Natural killer cell treated with Interleukin-12 subunit alpha and Interleukin-12 subunit beta and Interleukin-15 and Interleukin-18, amount 100 ng/mL, for 72 hours (primary cell): Measurements from ENCODE around the gene OR51I1. TPM values are rescaled to one million over a fixed set of nuclear protein-coding genes. Genes with fewer than 3 reads are reported as not detected.

Experiments used
- ATAC-seq, 2 donors: fragments of 150-1000 bp; cut with Tn5 transposase in 1 of 2; sonication (Bioruptor Pico), chemical (Tn5 transposase) in 1 of 2; 2 replicates each; pipeline ENCODE4 v1.10.0; 2021
- DNase-seq: peaks from one replicate; pipeline ENCODE4 v3.0.0; 2022; ENCODE audit warnings: low spot score
- H3K27ac Mint-ChIP-seq, 2 donors: 1 replicate in 1 of 2; 2 replicates in 1 of 2; pipeline ENCODE4 v1.8.0; 2022; ENCODE audit warnings: mixed read lengths in 2 of 2, mild to moderate bottlenecking in 1 of 2, moderate library complexity in 1 of 2
- H3K27me3 Mint-ChIP-seq, 2 donors: 1 replicate in 1 of 2; 2 replicates in 1 of 2; pipeline ENCODE4 v1.8.0; 2022; ENCODE audit warnings: mixed read lengths in 2 of 2
- H3K36me3 Mint-ChIP-seq: one replicate; pipeline ENCODE4 v1.8.0; 2022; ENCODE audit warnings: mixed read lengths
- H3K4me1 Mint-ChIP-seq, 2 donors: 1 replicate in 1 of 2; 2 replicates in 1 of 2; pipeline ENCODE4 v1.8.0; 2022; ENCODE audit warnings: low read depth in 2 of 2, mixed read lengths in 2 of 2, mild to moderate bottlenecking in 1 of 2
- H3K4me3 Mint-ChIP-seq: one replicate; pipeline ENCODE4 v1.8.0; 2022; ENCODE audit warnings: mixed read lengths
- H3K9me3 Mint-ChIP-seq: 2 replicates; pipeline ENCODE4 v1.8.0; 2022; ENCODE audit warnings: mixed read lengths
- total RNA-seq, 2 donors: library from RNA; stranded (reverse); gene quantifications; one replicate each; pipeline ENCODE4 v1.2.3, GENCODE V29; 2022

Gene OR51I1, protein sequence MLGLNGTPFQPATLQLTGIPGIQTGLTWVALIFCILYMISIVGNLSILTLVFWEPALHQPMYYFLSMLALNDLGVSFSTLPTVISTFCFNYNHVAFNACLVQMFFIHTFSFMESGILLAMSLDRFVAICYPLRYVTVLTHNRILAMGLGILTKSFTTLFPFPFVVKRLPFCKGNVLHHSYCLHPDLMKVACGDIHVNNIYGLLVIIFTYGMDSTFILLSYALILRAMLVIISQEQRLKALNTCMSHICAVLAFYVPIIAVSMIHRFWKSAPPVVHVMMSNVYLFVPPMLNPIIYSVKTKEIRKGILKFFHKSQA
- total RNA-seq: not detected

DNA sequence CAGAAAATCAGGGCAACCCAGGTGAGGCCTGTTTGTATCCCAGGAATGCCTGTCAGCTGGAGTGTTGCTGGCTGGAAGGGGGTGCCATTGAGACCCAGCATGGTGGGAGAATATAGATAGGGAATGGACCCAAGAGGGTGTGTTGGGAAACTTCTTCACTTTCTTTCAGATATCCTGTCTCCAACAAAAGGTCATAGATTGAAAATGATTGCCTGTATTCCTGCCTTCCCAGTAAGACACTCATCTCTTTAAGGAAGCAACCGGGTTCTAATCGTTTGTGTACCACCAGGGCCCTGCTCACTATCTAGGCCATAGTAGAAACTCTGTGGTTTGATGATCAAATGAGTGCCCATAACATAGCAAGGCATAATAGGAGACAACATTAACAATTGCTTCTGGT, at the start of gene OR51I1:
Gene OR51I1, minus strand, starts transcription at position 101 of the 400 bp plus-strand sequence. Its CDS starts 0 bp downstream, at position 101.
- Mint-ChIP-seq H3K36me3 (no peaks in the 10 kb centered on the region), H3K4me1 (no peaks in the 10 kb centered on the region), H3K9me3 (peaks cover 7% of the 10 kb centered on the region), H3K27ac (no peak within 1 kb of the TSS), H3K27me3 (peaks cover 15 to 40% of the 10 kb centered on the region in 2 donors), H3K4me3 (no peak within 1 kb of the TSS)
- ATAC-seq: no peak
- DNase-seq: no peak

DNA sequence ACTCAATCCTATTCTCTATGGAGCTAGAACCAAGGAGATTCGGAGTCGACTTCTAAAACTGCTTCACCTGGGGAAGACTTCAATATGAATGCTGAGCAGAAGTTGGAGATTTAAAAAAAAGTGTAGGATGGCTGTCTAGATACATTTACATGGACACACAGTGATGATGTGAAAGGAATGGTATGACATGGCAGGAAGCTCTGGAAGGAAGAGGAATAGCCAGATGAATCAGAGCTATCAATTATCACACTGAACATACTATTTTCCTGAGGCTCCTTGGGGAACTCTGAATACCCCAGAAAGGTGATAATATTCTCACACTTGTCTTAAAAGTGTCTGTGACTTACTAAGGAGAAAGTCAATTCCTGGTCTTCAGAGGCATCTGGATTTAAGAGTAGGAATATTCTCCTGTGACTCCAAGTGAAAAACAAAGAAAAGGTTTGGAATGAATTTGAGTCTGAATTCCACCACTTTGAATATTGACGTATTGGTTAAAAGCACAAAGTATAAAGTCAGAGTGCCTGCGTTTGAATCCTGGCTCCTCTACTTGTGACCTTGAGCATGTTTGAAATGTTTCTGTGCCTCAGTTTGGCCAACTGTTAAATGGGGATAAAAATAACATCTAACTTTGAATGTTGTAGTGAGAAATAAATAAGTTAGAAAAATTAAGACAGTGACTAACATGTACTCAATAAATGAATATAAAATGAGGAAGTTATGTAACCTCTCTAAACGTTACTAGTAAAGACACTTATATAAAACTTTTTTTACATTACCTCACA, 48.5 kb upstream of the OR51I1 start:
- Mint-ChIP-seq H3K27me3 (peaks cover 9 to 21% of the 10 kb centered on the region in 2 donors), H3K4me3 (no peak overlapping the region), H3K9me3 (no peaks in the 10 kb centered on the region), H3K36me3 (no peaks in the 10 kb centered on the region), H3K27ac (no peak overlapping the region), H3K4me1 (no peaks in the 10 kb centered on the region)
- no peak for ATAC-seq
- DNase-seq: no peak

DNA sequence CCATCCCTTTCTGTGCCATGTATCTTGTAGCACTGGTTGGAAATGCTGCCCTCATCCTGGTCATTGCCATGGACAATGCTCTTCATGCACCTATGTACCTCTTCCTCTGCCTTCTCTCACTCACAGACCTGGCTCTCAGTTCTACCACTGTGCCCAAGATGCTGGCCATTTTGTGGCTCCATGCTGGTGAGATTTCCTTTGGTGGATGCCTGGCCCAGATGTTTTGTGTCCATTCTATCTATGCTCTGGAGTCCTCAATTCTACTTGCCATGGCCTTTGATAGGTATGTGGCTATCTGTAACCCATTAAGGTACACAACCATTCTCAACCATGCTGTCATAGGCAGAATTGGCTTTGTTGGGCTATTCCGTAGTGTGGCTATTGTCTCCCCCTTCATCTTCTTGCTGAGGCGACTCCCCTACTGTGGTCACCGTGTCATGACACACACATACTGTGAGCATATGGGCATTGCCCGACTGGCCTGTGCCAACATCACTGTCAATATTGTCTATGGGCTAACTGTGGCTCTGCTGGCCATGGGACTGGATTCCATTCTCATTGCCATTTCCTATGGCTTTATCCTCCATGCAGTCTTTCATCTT, 47.6 kb upstream of the OR51I1 start:
- H3K4me1 Mint-ChIP-seq: no peaks in the 10 kb centered on the region
- no peak for DNase-seq
- peaks cover 7 to 25% of the 10 kb centered on the region in 2 donors for H3K27me3 Mint-ChIP-seq
- H3K4me3 Mint-ChIP-seq: no peak overlapping the region
- no peak overlapping the region for H3K27ac Mint-ChIP-seq
- H3K9me3 Mint-ChIP-seq: no peaks in the 10 kb centered on the region
- ATAC-seq: peak in 1 of 2 donors; percentile 54
- no peaks in the 10 kb centered on the region for H3K36me3 Mint-ChIP-seq

DNA sequence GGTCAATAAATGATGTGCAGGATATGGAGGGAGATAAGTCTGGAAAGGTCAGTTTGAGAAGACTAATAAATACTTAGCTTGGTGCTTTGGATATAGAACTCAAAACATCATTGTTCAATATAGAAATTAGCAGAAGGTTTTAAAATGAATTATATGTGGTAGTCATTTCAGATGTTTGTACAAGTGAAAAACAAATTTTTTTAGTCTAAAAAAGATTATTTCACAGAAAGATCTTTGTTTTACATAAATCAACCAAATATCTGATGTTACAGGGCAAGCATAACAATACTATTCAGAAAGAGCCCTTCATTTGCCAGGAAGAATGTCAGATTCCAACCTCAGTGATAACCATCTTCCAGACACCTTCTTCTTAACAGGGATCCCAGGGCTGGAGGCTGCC, 47.1 kb upstream of the OR51I1 start, which contains the start of gene OR52D1:
Gene OR52D1, plus strand, starts transcription at position 301 of the 400 bp plus-strand sequence. Its CDS starts 22 bp downstream, at position 323.
- Mint-ChIP-seq H3K4me3 (no peak within 1 kb of the TSS), H3K9me3 (no peaks in the 10 kb centered on the region), H3K27ac (no peak within 1 kb of the TSS), H3K36me3 (no peaks in the 10 kb centered on the region), H3K27me3 (peaks cover 7 to 29% of the 10 kb centered on the region in 2 donors), H3K4me1 (no peaks in the 10 kb centered on the region)
- no peak for DNase-seq
- ATAC-seq: no peak

DNA sequence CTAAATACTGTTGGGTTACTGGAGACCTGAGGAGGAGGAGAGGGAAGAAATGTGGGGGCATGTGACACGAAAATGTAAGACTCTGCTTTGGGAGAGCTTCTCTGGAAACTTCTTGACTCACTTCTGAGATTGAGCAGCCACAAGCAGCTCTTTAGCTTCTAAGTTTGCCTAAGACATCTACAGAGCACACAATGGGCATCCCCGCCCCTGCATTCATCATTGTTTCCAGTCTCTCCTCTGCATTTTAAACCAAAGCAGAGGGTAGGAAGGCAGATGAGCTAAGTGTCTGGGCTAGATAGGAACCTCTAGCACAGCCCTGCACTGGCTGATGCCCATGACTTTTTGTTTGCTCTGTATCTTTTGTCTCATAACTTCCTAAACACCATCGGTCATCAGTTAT, 45.1 kb upstream of the OR51I1 start:
- H3K27ac Mint-ChIP-seq: no peak overlapping the region
- no peaks in the 10 kb centered on the region for H3K9me3 Mint-ChIP-seq
- H3K36me3 Mint-ChIP-seq: no peaks in the 10 kb centered on the region
- H3K4me3 Mint-ChIP-seq: no peak overlapping the region
- no peaks in the 10 kb centered on the region for H3K4me1 Mint-ChIP-seq
- ATAC-seq (no peak), DNase-seq (no peak)
- peaks cover 7 to 21% of the 10 kb centered on the region in 2 donors for H3K27me3 Mint-ChIP-seq

DNA sequence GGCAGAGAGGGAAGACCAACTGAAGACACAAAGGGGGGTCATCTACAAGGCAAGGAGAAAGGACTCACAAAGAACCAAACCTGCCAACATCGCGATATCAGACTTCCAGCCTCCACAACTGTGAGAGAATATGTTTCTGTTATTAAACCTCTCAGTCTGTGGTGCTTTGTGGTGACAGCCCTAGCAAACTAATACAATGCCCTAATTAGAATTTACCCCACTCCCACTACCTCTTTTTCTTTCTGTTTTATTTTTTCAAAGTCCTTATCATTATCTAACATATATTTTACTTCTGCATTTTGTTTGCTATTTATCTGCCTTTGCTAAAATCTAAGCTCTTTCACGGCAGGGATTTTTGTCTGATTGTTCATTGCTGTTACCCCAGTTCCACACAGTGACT, 44.7 kb upstream of the OR51I1 start:
- Mint-ChIP-seq H3K36me3 (no peaks in the 10 kb centered on the region), H3K27me3 (peaks cover 3 to 16% of the 10 kb centered on the region in 2 donors), H3K27ac (no peak overlapping the region), H3K9me3 (no peaks in the 10 kb centered on the region), H3K4me1 (no peaks in the 10 kb centered on the region), H3K4me3 (no peak overlapping the region)
- no peak for ATAC-seq
- no peak for DNase-seq

DNA sequence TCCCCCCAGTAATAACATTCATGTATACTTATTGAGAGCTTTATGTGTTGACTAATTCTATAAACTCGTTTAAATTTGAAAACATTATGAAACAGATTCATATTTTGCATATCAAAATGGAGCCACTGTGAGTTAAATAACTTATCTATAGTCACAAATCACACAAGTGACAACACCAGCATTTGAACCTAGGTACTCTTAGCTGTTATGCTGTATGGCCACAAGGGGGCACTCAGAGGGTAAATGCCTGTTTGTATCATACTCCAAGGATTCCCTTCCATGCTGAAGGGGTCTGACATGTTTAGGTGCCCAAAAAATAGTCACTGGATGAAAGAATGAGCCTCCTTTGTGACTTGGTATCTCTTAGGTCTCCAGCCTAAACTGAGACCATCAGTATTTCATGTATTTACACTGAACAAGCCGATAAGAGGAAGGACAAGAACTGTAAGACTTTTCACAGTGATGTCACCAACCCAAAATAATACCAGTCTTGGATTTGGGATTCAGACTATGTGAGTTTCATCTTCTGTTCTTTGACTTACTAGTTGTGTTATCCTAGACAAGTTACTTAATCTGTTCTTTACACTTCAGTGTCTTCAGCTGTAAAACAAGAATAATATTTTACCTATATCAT, 35.0 kb upstream of the OR51I1 start:
- Mint-ChIP-seq H3K27me3 (peaks cover 16 to 20% of the 10 kb centered on the region in 2 donors), H3K9me3 (no peaks in the 10 kb centered on the region), H3K4me3 (no peak overlapping the region), H3K27ac (no peak overlapping the region), H3K4me1 (no peaks in the 10 kb centered on the region), H3K36me3 (no peaks in the 10 kb centered on the region)
- no peak for DNase-seq
- peak in 1 of 2 donors; percentile 59 for ATAC-seq

DNA sequence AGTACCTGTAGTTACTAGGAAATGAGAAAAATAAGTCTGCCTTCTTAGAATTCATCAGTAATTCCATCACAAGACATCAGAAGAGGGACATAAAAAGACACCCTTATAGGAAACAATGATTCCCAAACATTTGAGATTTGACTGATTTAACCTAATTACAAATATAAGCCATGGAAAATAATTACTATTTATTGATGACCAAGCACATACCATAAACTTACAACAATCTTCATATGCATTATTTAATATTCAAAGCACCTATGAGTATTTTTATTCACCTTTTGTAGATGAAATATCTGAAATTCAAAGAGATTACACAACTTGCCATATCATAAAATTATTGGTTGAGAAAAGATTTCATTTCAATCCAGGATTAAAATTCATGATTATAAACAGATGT, 32.6 kb upstream of the OR51I1 start:
- Mint-ChIP-seq H3K27ac (no peak overlapping the region), H3K4me3 (no peak overlapping the region), H3K9me3 (no peaks in the 10 kb centered on the region), H3K36me3 (no peaks in the 10 kb centered on the region), H3K27me3 (peaks cover 26 to 31% of the 10 kb centered on the region in 2 donors), H3K4me1 (peaks cover 0 to 1% of the 10 kb centered on the region in 2 donors)
- no peak for DNase-seq
- ATAC-seq: no peak

DNA sequence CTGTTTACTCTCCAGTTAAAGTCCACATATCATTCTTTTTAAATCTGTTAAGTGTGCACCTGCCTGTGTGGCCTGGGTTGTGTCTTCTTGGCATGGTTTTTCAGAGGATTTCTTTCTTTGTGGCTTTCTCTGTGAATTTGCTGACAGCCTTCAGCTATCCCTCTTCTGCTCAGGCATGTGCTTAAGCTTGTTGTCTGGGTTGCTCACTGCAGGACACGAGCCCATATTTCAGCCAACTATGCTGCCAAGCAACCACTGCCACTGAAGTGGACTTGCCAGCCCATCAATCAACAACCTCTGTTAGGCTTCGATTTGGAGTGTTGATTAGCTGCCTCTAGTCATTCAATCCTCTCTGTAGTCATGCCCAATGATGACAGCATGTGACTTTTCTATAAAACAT, 26.2 kb upstream of the OR51I1 start:
- Mint-ChIP-seq H3K27ac (no peak overlapping the region), H3K36me3 (no peaks in the 10 kb centered on the region), H3K4me3 (no peak overlapping the region), H3K27me3 (peaks cover 16 to 32% of the 10 kb centered on the region in 2 donors), H3K4me1 (peaks cover 0 to 4% of the 10 kb centered on the region in 2 donors), H3K9me3 (no peaks in the 10 kb centered on the region)
- ATAC-seq: no peak
- DNase-seq: no peak

DNA sequence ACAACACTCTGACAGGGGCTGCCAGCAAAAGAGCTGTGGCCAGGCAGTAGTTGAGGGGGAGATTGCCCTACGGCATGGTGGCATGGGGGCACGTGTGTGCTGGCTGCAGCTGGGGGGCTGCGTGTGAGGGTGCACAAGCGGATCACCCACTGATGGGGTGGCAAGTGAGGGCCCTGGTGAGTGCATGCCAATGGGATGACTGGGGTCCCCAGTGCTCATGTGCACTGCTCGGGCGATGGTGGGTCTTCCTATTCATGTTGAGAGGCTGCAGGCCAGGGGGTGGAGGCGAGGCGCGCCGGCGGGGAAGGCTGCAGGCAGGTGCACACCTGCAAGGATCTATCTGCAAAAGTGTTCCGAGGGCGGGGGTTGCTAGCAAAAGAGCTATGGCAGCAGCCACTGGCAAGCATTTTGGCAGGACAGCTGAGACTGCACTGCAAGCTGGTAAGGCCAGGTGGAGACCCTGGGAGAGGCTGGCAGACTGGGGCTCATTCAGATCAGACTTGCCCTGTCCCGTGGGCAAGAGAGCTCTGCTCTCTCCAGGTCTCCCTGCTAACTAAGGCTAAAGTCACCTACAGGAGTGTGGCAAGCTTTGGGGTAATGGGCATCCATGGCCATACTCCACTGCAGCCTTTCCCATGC, 19.8 kb upstream of the OR51I1 start:
- Mint-ChIP-seq H3K4me1 (no peaks in the 10 kb centered on the region), H3K4me3 (no peak overlapping the region), H3K9me3 (no peaks in the 10 kb centered on the region), H3K36me3 (no peaks in the 10 kb centered on the region), H3K27me3 (peaks cover 0 to 4% of the 10 kb centered on the region in 2 donors), H3K27ac (no peak overlapping the region)
- ATAC-seq: peak; percentile 17 to 28
- DNase-seq: no peak

DNA sequence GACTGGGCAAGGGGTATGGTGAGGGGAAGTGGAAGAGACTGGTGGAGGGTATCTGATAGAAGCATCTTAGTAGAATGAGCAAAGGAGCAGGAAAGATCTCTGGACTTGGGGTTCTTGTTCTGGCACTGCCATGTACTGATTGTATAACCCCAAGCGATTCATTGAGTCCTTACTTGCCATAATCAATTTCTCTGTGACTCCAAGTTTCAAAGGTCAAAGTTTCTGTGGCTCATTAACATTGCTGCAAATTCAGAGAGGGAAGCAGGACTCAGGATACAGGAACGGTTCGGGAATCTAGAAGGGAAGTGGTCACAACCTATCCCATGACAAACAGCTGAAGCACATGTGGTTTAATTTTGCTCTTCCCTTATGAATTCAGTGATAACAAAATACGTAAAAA, 8.1 kb upstream of the OR51I1 start:
- peaks cover 0 to 28% of the 10 kb centered on the region in 2 donors for H3K27me3 Mint-ChIP-seq

DNA sequence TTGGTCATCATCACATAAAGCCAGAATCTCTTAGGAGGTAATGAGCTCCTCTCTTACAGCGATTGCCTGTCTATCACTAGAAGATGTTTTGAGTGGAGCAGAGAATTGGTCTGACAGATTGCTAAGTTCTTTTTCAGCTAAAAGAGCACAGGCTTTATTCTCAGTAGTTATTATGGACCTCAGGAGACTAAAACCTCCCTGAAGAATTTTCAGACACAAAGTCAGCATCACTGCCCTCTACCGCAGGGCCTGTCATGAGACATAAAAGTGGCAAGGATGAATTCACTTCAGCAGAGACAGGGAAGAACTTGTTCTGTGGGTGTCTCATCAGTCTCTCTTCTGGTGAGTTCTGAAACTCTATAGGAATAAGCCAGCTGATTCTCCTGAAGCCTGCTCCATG, 7.7 kb upstream of the OR51I1 start, which contains the start of gene OR51I2:
Gene OR51I2, plus strand, starts transcription at position 301 of the 400 bp plus-strand sequence. CDS start 4,166 bp downstream, outside the sequence.
- ATAC-seq: no peak
- H3K36me3 Mint-ChIP-seq: no peaks in the 10 kb centered on the region
- DNase-seq: no peak
- H3K27me3 Mint-ChIP-seq: peaks cover 2 to 29% of the 10 kb centered on the region in 2 donors
- H3K4me1 Mint-ChIP-seq: no peaks in the 10 kb centered on the region
- H3K27ac Mint-ChIP-seq: no peak within 1 kb of the TSS
- H3K9me3 Mint-ChIP-seq: no peaks in the 10 kb centered on the region
- H3K4me3 Mint-ChIP-seq: no peak within 1 kb of the TSS

More for the DNA sequence above, 8.1 kb upstream of the OR51I1 start:
- ATAC-seq: no peak
- Mint-ChIP-seq H3K4me3 (no peak overlapping the region), H3K27ac (no peak overlapping the region), H3K36me3 (no peaks in the 10 kb centered on the region), H3K9me3 (no peaks in the 10 kb centered on the region), H3K4me1 (no peaks in the 10 kb centered on the region)
- DNase-seq: no peak

DNA sequence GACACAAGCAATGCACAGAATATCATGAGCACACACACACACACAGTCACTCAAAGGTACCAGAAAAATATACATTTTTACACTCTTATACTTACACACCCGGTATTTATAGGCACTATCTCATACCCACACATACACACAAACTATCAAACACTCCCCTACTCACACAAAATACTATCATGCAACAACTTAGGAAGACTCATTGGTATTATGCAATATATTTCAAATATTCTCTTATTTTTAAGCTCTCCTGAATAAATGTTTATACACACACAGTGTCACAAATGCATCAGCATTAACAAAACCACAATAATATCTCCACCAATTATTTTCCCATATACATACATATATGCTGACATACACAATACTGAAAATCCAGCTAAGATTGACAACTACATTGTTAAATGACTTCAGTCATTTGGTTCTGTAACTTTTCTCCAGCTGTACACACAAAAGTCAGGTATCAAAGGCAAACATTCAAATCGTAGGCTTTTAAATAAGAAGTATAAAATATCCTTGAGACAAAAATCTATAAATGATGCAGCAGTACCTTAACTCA, 2.6 kb upstream of the OR51I1 start:
- H3K27ac Mint-ChIP-seq: no peak overlapping the region
- ATAC-seq: no peak

More for the DNA sequence above, 2.6 kb upstream of the OR51I1 start:
- H3K9me3 Mint-ChIP-seq: peaks cover 7% of the 10 kb centered on the region
- peaks cover 15 to 48% of the 10 kb centered on the region in 2 donors for H3K27me3 Mint-ChIP-seq
- H3K4me1 Mint-ChIP-seq: no peaks in the 10 kb centered on the region
- no peak for DNase-seq
- H3K36me3 Mint-ChIP-seq: no peaks in the 10 kb centered on the region
- no peak overlapping the region for H3K4me3 Mint-ChIP-seq
